Fibroblast of mammary gland (primary cell): Measurements from ENCODE around the gene FAM83G.

Experiments
- DNase-seq: peaks from one replicate; pipeline ENCODE4 v3.0.0-alpha.2; 2010; ENCODE audit warnings: low read depth
- H3K4me3 ChIP-seq: 2 replicates; pipeline ENCODE4 v1.5.1; 2011; ENCODE audit warnings: low read depth, mild to moderate bottlenecking, low read length, moderate library complexity; ENCODE audit not compliant: control insufficient read depth
- CTCF ChIP-seq: conservative IDR thresholded peaks from 2 replicates; pipeline ENCODE4 v1.5.1; 2011; ENCODE audit warnings: low read depth, low read length, inconsistent platforms; ENCODE audit not compliant: control insufficient read depth, insufficient read depth

FAM83G gene

DNA sequence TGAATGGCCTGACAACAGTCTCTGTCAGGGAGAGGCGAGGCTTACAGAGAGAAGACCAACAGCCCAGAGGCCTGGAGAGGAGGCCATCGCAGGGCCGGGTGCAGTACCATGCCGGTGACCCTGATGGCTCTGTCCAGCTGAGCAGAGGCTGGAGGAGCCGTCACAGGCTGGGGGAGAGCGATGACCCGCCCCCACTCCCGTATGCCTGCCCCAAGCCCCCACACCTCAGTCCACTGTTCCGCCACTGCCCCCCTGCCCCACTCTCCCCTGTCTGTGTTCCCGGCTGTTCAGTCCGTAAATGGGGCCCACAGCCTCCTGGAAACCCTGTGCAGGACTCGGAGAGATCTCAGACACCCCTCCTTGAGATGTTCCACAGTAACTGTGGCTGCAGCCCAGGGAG lies 12.8 kb upstream of the FAM83G start:
- no peak for DNase-seq
- TF ChIP-seq CTCF, result no peak
- H3K4me3 ChIP-seq, result no peak overlapping the region

DNA sequence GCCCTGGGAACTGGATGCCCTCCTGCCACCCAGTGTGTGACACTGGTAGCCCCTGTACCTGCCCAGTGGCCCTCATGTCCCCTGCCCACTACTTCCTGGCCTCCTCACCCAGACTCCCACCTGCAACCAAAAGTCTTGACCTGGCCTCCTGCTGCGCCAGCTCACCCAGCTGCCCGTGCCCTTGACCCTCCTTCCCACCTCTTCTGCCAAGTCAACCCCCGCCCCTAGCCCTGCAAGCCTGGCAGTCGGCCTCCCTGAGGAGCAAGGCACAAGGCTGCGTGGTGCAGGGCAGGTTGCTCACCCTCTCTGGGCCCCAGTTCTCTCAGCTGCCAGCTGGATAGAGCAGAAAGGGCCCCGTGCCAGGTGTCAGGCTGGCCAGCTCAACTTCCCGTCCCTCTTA lies 12.3 kb upstream of the FAM83G start:
- no peak for TF ChIP-seq CTCF
- DNase-seq, result no peak
- no peak overlapping the region for H3K4me3 ChIP-seq

GRCh38 chr17:19016297-19016696 lies 11.7 kb upstream of the FAM83G start:
- no peak for TF ChIP-seq CTCF
- DNase-seq, result no peak
- no peak overlapping the region for H3K4me3 ChIP-seq

DNA sequence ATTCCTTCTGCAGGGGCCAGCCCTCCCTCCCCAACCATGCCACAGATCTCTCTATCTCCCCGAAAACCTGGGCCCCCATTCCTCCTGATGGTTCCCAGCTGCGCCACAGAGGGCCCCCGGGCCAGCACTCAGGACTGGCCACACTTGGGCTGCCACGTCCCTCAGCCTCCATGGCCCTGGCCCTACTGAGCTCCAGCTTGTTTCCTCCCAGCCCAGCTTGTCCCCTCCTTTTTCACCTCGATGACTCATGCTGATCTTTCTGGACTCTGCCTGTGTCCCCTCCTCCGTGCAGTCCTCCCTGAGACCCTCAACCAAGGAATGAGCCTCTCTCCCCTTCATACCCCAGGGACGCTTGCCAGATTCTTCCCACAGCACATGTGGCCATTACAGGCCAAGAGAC lies 10.9 kb upstream of the FAM83G start:
- no peak overlapping the region for H3K4me3 ChIP-seq
- no peak for TF ChIP-seq CTCF
- no peak for DNase-seq

DNA sequence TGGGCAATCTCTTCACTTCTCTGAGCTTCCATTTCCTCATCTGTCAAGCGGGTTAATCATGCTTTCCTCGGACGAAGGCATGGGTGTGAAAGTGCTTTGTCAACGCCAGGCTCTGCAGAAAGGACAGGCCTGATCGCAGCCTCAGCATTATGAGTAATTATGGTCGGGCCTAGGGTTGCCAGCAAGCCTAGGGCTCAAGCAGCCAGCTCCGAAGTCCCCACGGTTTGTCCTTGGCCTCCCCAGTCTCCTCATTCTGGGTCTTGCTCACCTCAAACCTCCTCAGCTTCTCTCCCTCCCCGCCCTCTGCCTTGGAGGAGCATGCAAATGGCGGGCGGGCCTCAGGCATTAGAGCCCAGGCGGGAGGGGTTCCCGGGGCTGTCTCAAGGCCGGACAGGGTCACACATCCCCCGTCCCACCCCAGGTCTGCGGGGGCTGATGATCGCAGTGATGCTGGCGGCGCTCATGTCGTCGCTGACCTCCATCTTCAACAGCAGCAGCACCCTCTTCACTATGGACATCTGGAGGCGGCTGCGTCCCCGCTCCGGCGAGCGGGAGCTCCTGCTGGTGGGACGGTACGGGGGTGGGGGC lies 10.2 kb upstream of the FAM83G start:
- no peak for TF ChIP-seq CTCF
- no peak overlapping the region for H3K4me3 ChIP-seq
- no peak for DNase-seq

DNA sequence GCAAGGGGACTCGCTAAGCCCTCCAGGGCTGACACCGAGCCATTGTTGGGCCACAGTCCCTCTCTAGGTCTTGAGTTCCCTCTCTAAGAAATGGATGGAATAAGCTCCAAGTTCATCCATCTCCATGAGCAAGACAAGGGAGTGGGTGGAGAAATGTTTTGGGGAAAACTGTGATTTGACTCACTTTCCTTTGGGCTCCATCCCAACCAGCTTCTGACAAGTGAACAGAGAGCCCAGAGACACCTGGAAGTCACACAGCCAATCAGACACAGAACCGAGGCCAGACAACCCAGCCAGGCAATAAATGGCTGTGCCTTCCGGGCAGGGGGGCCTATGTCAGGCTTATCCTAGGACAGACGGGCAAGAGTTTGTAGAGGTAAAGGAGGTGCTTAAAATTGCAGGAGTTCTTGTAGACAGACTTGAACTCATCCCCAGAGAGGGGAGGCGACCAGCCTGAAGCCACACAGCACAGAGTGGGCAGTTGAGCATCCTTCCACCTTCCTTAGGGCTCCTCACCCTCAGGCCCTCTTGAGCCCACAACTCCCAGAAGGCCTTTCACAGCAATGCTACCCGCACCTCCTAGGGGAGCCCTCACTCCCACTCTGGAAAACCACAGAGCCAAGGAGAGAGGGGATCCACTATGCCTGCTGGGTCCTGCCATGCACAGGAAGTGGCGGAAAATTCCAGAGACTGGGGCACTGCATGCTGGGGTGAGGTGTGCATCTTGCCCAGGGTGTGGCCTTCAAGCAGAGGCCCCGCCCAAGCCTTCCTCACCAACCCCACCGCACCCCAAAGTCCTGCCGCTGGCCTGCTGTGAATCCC lies 9.5 kb upstream of the FAM83G start:
- no peak for TF ChIP-seq CTCF

More for the DNA sequence above, 9.5 kb upstream of the FAM83G start:
- no peak overlapping the region for H3K4me3 ChIP-seq
- DNase-seq, result no peak
